Measurements from ENCODE around the gene TEKT3.

GRCh38 chr17:15309793-15310192 lies 31.6 kb downstream of the TEKT3 start:
- no peak for TF ChIP-seq POLR2A (IDR thresholded peaks at IDR 0.05; ENCODE audit: low read length)
- TF ChIP-seq GATA1 (IDR thresholded peaks at IDR 0.05; ENCODE audit: low read depth, low read length): no peak

All from erythroblast (primary cell).